ENCODE measurements around the gene KIAA1549.

KIAA1549 gene

GRCh38 chr7:138918176-138918575 lies 63.0 kb downstream of the KIAA1549 start:
- Histone ChIP-seq H3K4me3 (ENCODE audit: low read length) (no peak overlapping the region), H3K9me3 (ENCODE audit: control insufficient read depth, low read depth, low read length) (no peaks in the 10 kb centered on the region), H3K27ac (ENCODE audit: low read length) (no peak overlapping the region), H3K9ac (ENCODE audit: low read length) (no peak overlapping the region), H3K4me1 (ENCODE audit: control insufficient read depth, low read depth, low read length) (no peaks in the 10 kb centered on the region), H3K27me3 (ENCODE audit: control insufficient read depth, insufficient read depth, low read length) (no peaks in the 10 kb centered on the region), H3K36me3 (ENCODE audit: control insufficient read depth, low read depth, low read length) (peaks cover 11% of the 10 kb centered on the region)

GRCh38 chr7:138917771-138918170 lies 63.4 kb downstream of the KIAA1549 start:
- H3K4me1 ChIP-seq (ENCODE audit: control insufficient read depth, low read depth, low read length) = no peaks in the 10 kb centered on the region
- no peaks in the 10 kb centered on the region for H3K9me3 ChIP-seq (ENCODE audit: control insufficient read depth, low read depth, low read length)
- H3K27ac ChIP-seq (ENCODE audit: low read length) = no peak overlapping the region
- H3K27me3 ChIP-seq (ENCODE audit: control insufficient read depth, insufficient read depth, low read length) = no peaks in the 10 kb centered on the region
- no peak overlapping the region for H3K4me3 ChIP-seq (ENCODE audit: low read length)
- no peak overlapping the region for H3K9ac ChIP-seq (ENCODE audit: low read length)
- H3K36me3 ChIP-seq (ENCODE audit: control insufficient read depth, low read depth, low read length) = peaks cover 11% of the 10 kb centered on the region

- no peaks in the 10 kb centered on the region for H3K27me3 ChIP-seq (ENCODE audit: control insufficient read depth, insufficient read depth, low read length)
- no peaks in the 10 kb centered on the region for H3K9me3 ChIP-seq (ENCODE audit: control insufficient read depth, low read depth, low read length)
- peaks cover 11% of the 10 kb centered on the region for H3K36me3 ChIP-seq (ENCODE audit: control insufficient read depth, low read depth, low read length)
- H3K27ac ChIP-seq (ENCODE audit: low read length) = no peak overlapping the region
- no peak overlapping the region for H3K9ac ChIP-seq (ENCODE audit: low read length)
- H3K4me3 ChIP-seq (ENCODE audit: low read length) = no peak overlapping the region
- no peaks in the 10 kb centered on the region for H3K4me1 ChIP-seq (ENCODE audit: control insufficient read depth, low read depth, low read length)
These were observed 64.5 kb downstream of the KIAA1549 start for GRCh38 chr7:138916731-138917130.

GRCh38 chr7:138916275-138916674 lies 64.9 kb downstream of the KIAA1549 start:
- Histone ChIP-seq H3K9ac (ENCODE audit: low read length) (no peak overlapping the region), H3K27me3 (ENCODE audit: control insufficient read depth, insufficient read depth, low read length) (no peaks in the 10 kb centered on the region), H3K9me3 (ENCODE audit: control insufficient read depth, low read depth, low read length) (no peaks in the 10 kb centered on the region), H3K4me3 (ENCODE audit: low read length) (no peak overlapping the region), H3K4me1 (ENCODE audit: control insufficient read depth, low read depth, low read length) (no peaks in the 10 kb centered on the region), H3K27ac (ENCODE audit: low read length) (no peak overlapping the region), H3K36me3 (ENCODE audit: control insufficient read depth, low read depth, low read length) (peaks cover 11% of the 10 kb centered on the region)

GRCh38 chr7:138913783-138914182 lies 67.4 kb downstream of the KIAA1549 start:
- Histone ChIP-seq H3K4me1 (ENCODE audit: control insufficient read depth, low read depth, low read length) (no peaks in the 10 kb centered on the region), H3K9me3 (ENCODE audit: control insufficient read depth, low read depth, low read length) (no peaks in the 10 kb centered on the region), H3K36me3 (ENCODE audit: control insufficient read depth, low read depth, low read length) (peaks cover 8% of the 10 kb centered on the region), H3K27me3 (ENCODE audit: control insufficient read depth, insufficient read depth, low read length) (no peaks in the 10 kb centered on the region), H3K4me3 (ENCODE audit: low read length) (no peak overlapping the region), H3K9ac (ENCODE audit: low read length) (no peak overlapping the region), H3K27ac (ENCODE audit: low read length) (no peak overlapping the region)

- no peaks in the 10 kb centered on the region for H3K9me3 ChIP-seq (ENCODE audit: control insufficient read depth, low read depth, low read length)
- no peak overlapping the region for H3K9ac ChIP-seq (ENCODE audit: low read length)
- peaks cover 13% of the 10 kb centered on the region for H3K36me3 ChIP-seq (ENCODE audit: control insufficient read depth, low read depth, low read length)
- no peak overlapping the region for H3K27ac ChIP-seq (ENCODE audit: low read length)
- no peaks in the 10 kb centered on the region for H3K27me3 ChIP-seq (ENCODE audit: control insufficient read depth, insufficient read depth, low read length)
- no peak overlapping the region for H3K4me3 ChIP-seq (ENCODE audit: low read length)
- no peaks in the 10 kb centered on the region for H3K4me1 ChIP-seq (ENCODE audit: control insufficient read depth, low read depth, low read length)
These were observed 70.2 kb downstream of the KIAA1549 start for GRCh38 chr7:138911007-138911406.

- Histone ChIP-seq H3K27me3 (ENCODE audit: control insufficient read depth, insufficient read depth, low read length) (no peaks in the 10 kb centered on the region), H3K9ac (ENCODE audit: low read length) (no peak overlapping the region), H3K36me3 (ENCODE audit: control insufficient read depth, low read depth, low read length) (peaks cover 16% of the 10 kb centered on the region), H3K27ac (ENCODE audit: low read length) (no peak overlapping the region), H3K4me3 (ENCODE audit: low read length) (no peak overlapping the region), H3K9me3 (ENCODE audit: control insufficient read depth, low read depth, low read length) (no peaks in the 10 kb centered on the region), H3K4me1 (ENCODE audit: control insufficient read depth, low read depth, low read length) (no peaks in the 10 kb centered on the region)
These were observed 73.3 kb downstream of the KIAA1549 start for GRCh38 chr7:138907850-138908249.

GRCh38 chr7:138907201-138907847 lies 73.9 kb downstream of the KIAA1549 start:
- Histone ChIP-seq H3K36me3 (ENCODE audit: control insufficient read depth, low read depth, low read length) (peaks cover 16% of the 10 kb centered on the region), H3K4me1 (ENCODE audit: control insufficient read depth, low read depth, low read length) (no peaks in the 10 kb centered on the region), H3K9ac (ENCODE audit: low read length) (no peak overlapping the region), H3K27me3 (ENCODE audit: control insufficient read depth, insufficient read depth, low read length) (no peaks in the 10 kb centered on the region), H3K9me3 (ENCODE audit: control insufficient read depth, low read depth, low read length) (no peaks in the 10 kb centered on the region), H3K4me3 (ENCODE audit: low read length) (no peak overlapping the region), H3K27ac (ENCODE audit: low read length) (no peak overlapping the region)

- H3K4me3 ChIP-seq (ENCODE audit: low read length) = no peak overlapping the region
- H3K4me1 ChIP-seq (ENCODE audit: control insufficient read depth, low read depth, low read length) = no peaks in the 10 kb centered on the region
- H3K36me3 ChIP-seq (ENCODE audit: control insufficient read depth, low read depth, low read length) = peaks cover 18% of the 10 kb centered on the region
- H3K27ac ChIP-seq (ENCODE audit: low read length) = no peak overlapping the region
- no peaks in the 10 kb centered on the region for H3K27me3 ChIP-seq (ENCODE audit: control insufficient read depth, insufficient read depth, low read length)
- H3K9ac ChIP-seq (ENCODE audit: low read length) = no peak overlapping the region
- H3K9me3 ChIP-seq (ENCODE audit: control insufficient read depth, low read depth, low read length) = no peaks in the 10 kb centered on the region
These were observed 77.2 kb downstream of the KIAA1549 start for GRCh38 chr7:138903859-138904435.

GRCh38 chr7:138903186-138903820 lies 77.9 kb downstream of the KIAA1549 start:
- no peak overlapping the region for H3K9ac ChIP-seq (ENCODE audit: low read length)

GRCh38 chr7:138902161-138902560 lies 79.0 kb downstream of the KIAA1549 start:
- Histone ChIP-seq H3K36me3 (ENCODE audit: control insufficient read depth, low read depth, low read length) (peaks cover 17% of the 10 kb centered on the region), H3K9me3 (ENCODE audit: control insufficient read depth, low read depth, low read length) (no peaks in the 10 kb centered on the region)

More at GRCh38 chr7:138903186-138903820, 77.9 kb downstream of the KIAA1549 start:
- peaks cover 21% of the 10 kb centered on the region for H3K36me3 ChIP-seq (ENCODE audit: control insufficient read depth, low read depth, low read length)
- H3K27me3 ChIP-seq (ENCODE audit: control insufficient read depth, insufficient read depth, low read length) = no peaks in the 10 kb centered on the region
- no peak overlapping the region for H3K27ac ChIP-seq (ENCODE audit: low read length)
- H3K9me3 ChIP-seq (ENCODE audit: control insufficient read depth, low read depth, low read length) = no peaks in the 10 kb centered on the region
- no peaks in the 10 kb centered on the region for H3K4me1 ChIP-seq (ENCODE audit: control insufficient read depth, low read depth, low read length)
- no peak overlapping the region for H3K4me3 ChIP-seq (ENCODE audit: low read length)

More at GRCh38 chr7:138902161-138902560, 79.0 kb downstream of the KIAA1549 start:
- no peak overlapping the region for H3K9ac ChIP-seq (ENCODE audit: low read length)
- H3K27me3 ChIP-seq (ENCODE audit: control insufficient read depth, insufficient read depth, low read length) = no peaks in the 10 kb centered on the region
- no peaks in the 10 kb centered on the region for H3K4me1 ChIP-seq (ENCODE audit: control insufficient read depth, low read depth, low read length)
- no peak overlapping the region for H3K27ac ChIP-seq (ENCODE audit: low read length)
- H3K4me3 ChIP-seq (ENCODE audit: low read length) = no peak overlapping the region

All from iPS-18a (cell line).